K562 (cell line): ENCODE measurements around the gene PPP1R13L. TPM values are rescaled to one million over a fixed set of nuclear protein-coding genes. Genes with fewer than 3 reads are reported as not detected.

Source experiments
- BHLHE40 ChIP-seq: IDR thresholded peaks from 2 replicates; pipeline ENCODE4 v1.6.1; 2011; ENCODE audit warnings: low read length, improper control_type of control experiment
- CBX5 ChIP-seq: IDR thresholded peaks from 2 replicates; pipeline ENCODE4 v1.6.1; 2014; ENCODE audit warnings: low read depth, borderline replicate concordance
- CREB5 ChIP-seq: fragments of 250-450 bp; sonication (Bioruptor Pico); IDR thresholded peaks from 2 replicates; pipeline ENCODE4 v1.5.0; 2020; ENCODE audit warnings: mild to moderate bottlenecking
- FIP1L1 ChIP-seq: fragments of 200-400 bp; formaldehyde crosslinking; IDR thresholded peaks from 2 replicates; pipeline ENCODE4 v1.6.1; 2018; ENCODE audit warnings: mild to moderate bottlenecking, low read depth, low read length; ENCODE audit not compliant: poor library complexity, severe bottlenecking
- FOXA1 ChIP-seq: fragments of 450-650 bp; IDR thresholded peaks from 2 replicates; pipeline ENCODE4 v1.6.1; 2016; ENCODE audit warnings: mild to moderate bottlenecking, borderline replicate concordance
- HDAC1 ChIP-seq, 2 experiments: fragments of 450-650 bp; IDR thresholded peaks; 2 replicates each; pipeline ENCODE4 v1.6.1; 2016 to 2017; ENCODE audit warnings: inconsistent platforms in 1 of 2, mild to moderate bottlenecking in 1 of 2, moderate library complexity in 1 of 2
- IRF9 ChIP-seq: fragments of 450-650 bp; IDR thresholded peaks from 2 replicates; pipeline ENCODE4 v1.6.1; 2016; ENCODE audit warnings: missing biosample characterization, missing genetic modification characterization
- KAT2B ChIP-seq: IDR thresholded peaks from one replicate; pipeline ENCODE4 v1.6.1; 2012; ENCODE audit warnings: low read depth, mild to moderate bottlenecking, control low read depth, inconsistent platforms, low read length, moderate library complexity
- KDM2B ChIP-seq: fragments of 250-450 bp; sonication (Bioruptor Pico); IDR thresholded peaks from 2 replicates; pipeline ENCODE4 v1.8.0; 2021; ENCODE audit warnings: mild to moderate bottlenecking, moderate library complexity
- NR0B1 ChIP-seq: fragments of 450-650 bp; IDR thresholded peaks from one replicate; pipeline ENCODE4 v1.6.1; 2018; ENCODE audit warnings: mild to moderate bottlenecking, moderate library complexity; ENCODE audit not compliant: partially characterized antibody
- OTX1 ChIP-seq: fragments of 450-650 bp; formaldehyde crosslinking; IDR thresholded peaks from 2 replicates; pipeline ENCODE4 v1.4.0; 2022; ENCODE audit warnings: mild to moderate bottlenecking
- PURB ChIP-seq: sonication (generic); formaldehyde crosslinking; IDR thresholded peaks from 2 replicates; pipeline ENCODE4 v1.9.0; 2021; ENCODE audit warnings: low read depth, mild to moderate bottlenecking, missing genetic modification reagents
- SNIP1 ChIP-seq: fragments of 450-650 bp; IDR thresholded peaks from 2 replicates; pipeline ENCODE4 v1.7.1; 2017; ENCODE audit warnings: low read depth, mild to moderate bottlenecking
- TGIF2 ChIP-seq: sonication (generic); formaldehyde crosslinking; IDR thresholded peaks from 2 replicates; pipeline ENCODE4 v1.8.1; 2022; ENCODE audit warnings: mild to moderate bottlenecking, missing genetic modification reagents, moderate library complexity
- TSC22D4 ChIP-seq: fragments of 450-650 bp; IDR thresholded peaks from 2 replicates; pipeline ENCODE4 v1.6.1; 2016; ENCODE audit warnings: missing genetic modification characterization, missing biosample characterization, control low read depth
- XRCC3 ChIP-seq: fragments of 450-650 bp; IDR thresholded peaks from 2 replicates; pipeline ENCODE4 v1.6.1; 2017; ENCODE audit warnings: mild to moderate bottlenecking, moderate library complexity
- YY1 ChIP-seq, 3 experiments: IDR thresholded peaks; 2 replicates each; pipeline ENCODE4 v1.6.1; 2011; ENCODE audit warnings: low read length in 2 of 3, mild to moderate bottlenecking in 2 of 3, moderate library complexity in 2 of 3, borderline replicate concordance in 1 of 3, control low read depth in 1 of 3, low read depth in 1 of 3; ENCODE audit not compliant: insufficient read depth in 3 of 3, insufficient replicate concordance in 2 of 3, control insufficient read depth in 1 of 3, insufficient read length in 1 of 3; ENCODE audit errors: extremely low read depth in 1 of 3
- ZBTB7A ChIP-seq: IDR thresholded peaks from 2 replicates; pipeline ENCODE4 v1.6.1; 2011; ENCODE audit warnings: low read depth, mild to moderate bottlenecking, low read length, moderate library complexity, borderline replicate concordance; ENCODE audit not compliant: control insufficient read depth
- ZEB2 ChIP-seq: fragments of 450-650 bp; IDR thresholded peaks from 2 replicates; pipeline ENCODE4 v1.6.1; 2016
- ZNF12 ChIP-seq: sonication (generic); formaldehyde crosslinking; IDR thresholded peaks from 2 replicates; pipeline ENCODE4 v1.4.0; 2020; ENCODE audit warnings: mild to moderate bottlenecking, missing genetic modification reagents
- polyA plus RNA-seq, 8 experiments: library from polyadenylated mRNA; depleted of rRNA in 4 of 8; stranded (reverse) in 5 of 8; unstranded in 3 of 8; fragments of >200 nt; fragmentation: Nextera tagmentation in 2 of 8; fragmentation: Illumina TruSeq in 1 of 8; extraction: Ambion mirVana in 2 of 8; extraction: Trizol in 1 of 8; gene quantifications; 2 replicates each; pipeline versions ENCODE4 v1.2.1 to v1.2.3, GENCODE V29; 2011 to 2014; ENCODE audit warnings: inconsistent platforms in 1 of 8, missing spikeins in 1 of 8
- total RNA-seq, 7 experiments: library from RNA; depleted of rRNA in 6 of 7; stranded (reverse); fragments of >200 nt in 6 of 7; fragmentation: Illumina TruSeq in 2 of 7; extraction: Trizol in 2 of 7; gene quantifications; 2 replicates each; pipeline versions ENCODE4 v1.2.1 to v1.2.3, GENCODE V29; 2011 to 2021; ENCODE audit warnings: low replicate concordance in 1 of 7
- TF ChIP-seq, protein P1 (sequence below), 2 experiments: fragments of 450-650 bp; conservative IDR thresholded peaks; 2 replicates each; pipeline ENCODE4 v1.6.1; 2017; ENCODE audit warnings: mild to moderate bottlenecking in 2 of 2, moderate library complexity in 2 of 2

The PPP1R13L gene
- total and polyA plus RNA-seq, 9 of the 15 experiments (the other 6 are each of a cell fraction or from before 2014, with no cell fraction given): 0.32 to 6.7 (median 2.0) TPM

DNA sequence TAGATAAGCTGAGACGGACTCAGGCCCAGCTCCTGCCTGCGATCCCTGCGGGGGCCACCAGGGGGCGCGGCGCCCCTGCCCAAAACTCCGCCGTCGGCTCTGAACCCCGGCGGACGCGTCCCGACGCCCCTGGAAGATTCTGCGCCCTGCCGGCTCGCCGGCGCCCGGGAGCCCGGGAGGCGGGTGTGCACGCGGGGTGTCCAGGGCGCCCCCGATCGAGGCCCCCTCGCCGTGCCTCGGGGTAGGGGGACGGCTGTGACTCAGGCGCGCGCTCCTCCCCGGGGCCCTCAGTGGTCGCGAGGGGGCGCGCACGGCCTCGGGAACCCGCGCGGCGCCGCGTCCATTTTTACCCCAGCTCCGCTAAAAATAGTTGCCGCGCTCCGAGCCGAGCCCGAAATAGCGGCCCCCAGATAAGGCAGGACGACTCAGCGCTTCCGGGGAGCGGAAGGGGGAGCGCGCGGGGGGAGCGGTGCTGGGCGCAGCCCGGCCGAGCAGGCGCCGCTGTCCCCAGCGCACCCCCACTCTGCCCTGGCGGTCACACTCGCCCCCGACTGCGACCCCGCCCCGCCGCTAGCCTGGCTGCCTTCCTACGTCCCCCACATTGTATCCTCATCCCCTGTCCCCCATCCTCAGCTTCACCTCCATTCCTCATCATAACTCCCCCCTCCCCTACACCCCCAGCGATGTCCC lies 34.8 kb upstream of the PPP1R13L start (continued):
- peak; percentile 77; the same call in 1 of the 2 replicates for TF ChIP-seq TGIF2 (CRISPR knock-in tag)
- TF ChIP-seq TSC22D4 (tag): no peak
- TF ChIP-seq HDAC1 (IDR thresholded peaks at IDR 0.05): no peak
- no peak for TF ChIP-seq SNIP1
- TF ChIP-seq PURB (CRISPR knock-in tag): no peak
- no peak for TF ChIP-seq ZEB2
- no peak for TF ChIP-seq FOXA1
- TF ChIP-seq BHLHE40: peak; percentile 54; the same call in 1 of the 2 replicates
- no peak; the same call in 1 of the 2 replicates for TF ChIP-seq ZNF12 (CRISPR knock-in tag)
- no peak for TF ChIP-seq KAT2B
- peak; percentile 35 to 92 (median 91) for TF ChIP-seq YY1 (IDR thresholded peaks at IDR 0.05; ENCODE audit: borderline replicate concordance in 1 of 3, control insufficient read depth in 1 of 3, extremely low read depth in 1 of 3, insufficient read depth in 3 of 3, insufficient read length in 1 of 3, insufficient replicate concordance in 2 of 3, low read depth in 1 of 3, low read length in 2 of 3)
- TF ChIP-seq CBX5: peak; percentile 41; the same call in 1 of the 2 replicates
- TF ChIP-seq CREB5 (CRISPR knock-in tag): no peak
- peak; percentile 98 for TF ChIP-seq ZBTB7A
- TF ChIP-seq, protein P1, sequence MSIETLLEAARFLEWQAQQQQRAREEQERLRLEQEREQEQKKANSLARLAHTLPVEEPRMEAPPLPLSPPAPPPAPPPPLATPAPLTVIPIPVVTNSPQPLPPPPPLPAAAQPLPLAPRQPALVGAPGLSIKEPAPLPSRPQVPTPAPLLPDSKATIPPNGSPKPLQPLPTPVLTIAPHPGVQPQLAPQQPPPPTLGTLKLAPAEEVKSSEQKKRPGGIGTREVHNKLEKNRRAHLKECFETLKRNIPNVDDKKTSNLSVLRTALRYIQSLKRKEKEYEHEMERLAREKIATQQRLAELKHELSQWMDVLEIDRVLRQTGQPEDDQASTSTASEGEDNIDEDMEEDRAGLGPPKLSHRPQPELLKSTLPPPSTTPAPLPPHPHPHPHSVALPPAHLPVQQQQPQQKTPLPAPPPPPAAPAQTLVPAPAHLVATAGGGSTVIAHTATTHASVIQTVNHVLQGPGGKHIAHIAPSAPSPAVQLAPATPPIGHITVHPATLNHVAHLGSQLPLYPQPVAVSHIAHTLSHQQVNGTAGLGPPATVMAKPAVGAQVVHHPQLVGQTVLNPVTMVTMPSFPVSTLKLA (conservative IDR thresholded peaks at IDR 0.05): peak; percentile 38 to 61; a peak in 2 of 4 replicates
- no peak for TF ChIP-seq NR0B1
- peak; percentile 90 for TF ChIP-seq FIP1L1
- TF ChIP-seq IRF9: no peak
- peak; percentile 76 for TF ChIP-seq KDM2B (CRISPR knock-in tag)
- TF ChIP-seq OTX1 (CRISPR knock-in tag): no peak
- no peak for TF ChIP-seq XRCC3
